Endothelial cell of umbilical vein (primary cell): ENCODE measurements around the gene CACNA1C. TPM values are rescaled to one million over a fixed set of nuclear protein-coding genes. Genes with fewer than 3 reads are reported as not detected.

Source experiments
- BruUV-seq: library from RNA; stranded (reverse); fragments of 400-500 nt; replicated peaks from 2 replicates; lab custom pipeline; 2021; lab: Mats Ljungman, UMichigan
- CTCF ChIA-PET: fragments of 300-600, 350-600 bp; sonication (Branson Sonifier 250); formaldehyde crosslinking; loops from one replicate; lab custom pipeline; 2021; ENCODE audit warnings: antibody characterized with exemption, inconsistent platforms; lab: Charles Lee
- POLR2A ChIA-PET: fragments of 300-600, 350-600 bp; sonication (Branson Sonifier 250); formaldehyde crosslinking; loops from one replicate; lab custom pipeline; 2021; ENCODE audit warnings: antibody characterized with exemption, inconsistent platforms; lab: Charles Lee
- DNase-seq: peaks from one replicate; pipeline ENCODE4 v3.0.0-alpha.2; 2011; ENCODE audit warnings: low read depth, low spot score
- FAIRE-seq: peaks from 2 replicates; lab custom pipeline; 2011; peaks lifted over from hg19 to GRCh38; lab: Jason Lieb, UNC
- H2AFZ ChIP-seq: 2 replicates; pipeline ENCODE4 v1.6.0; 2012; ENCODE audit warnings: low read depth, low read length, control low read depth, inconsistent platforms
- H3K27ac ChIP-seq: 2 replicates; pipeline ENCODE4 v1.5.1; 2011; ENCODE audit warnings: low read depth, mild to moderate bottlenecking, control low read depth, low read length, moderate library complexity; ENCODE audit not compliant: insufficient read depth
- H3K27me3 ChIP-seq, 2 experiments: 2 replicates each; pipeline versions ENCODE4 v1.6.0 to v1.6.1; 2011; ENCODE audit warnings: low read length in 2 of 2, mixed read lengths in 1 of 2; ENCODE audit not compliant: control insufficient read depth in 2 of 2, insufficient read depth in 2 of 2
- H3K36me3 ChIP-seq, 2 experiments: 2 replicates in 1 of 2; 3 replicates in 1 of 2; pipeline ENCODE4 v1.5.1; 2011; ENCODE audit warnings: low read length in 2 of 2, mild to moderate bottlenecking in 1 of 2, moderate library complexity in 1 of 2; ENCODE audit not compliant: control insufficient read depth in 2 of 2, insufficient read depth in 2 of 2; ENCODE audit errors: extremely low read depth in 1 of 2
- H3K4me1 ChIP-seq: 3 replicates; pipeline ENCODE4 v1.5.1; 2011; ENCODE audit warnings: mild to moderate bottlenecking, low read length; ENCODE audit not compliant: control insufficient read depth, insufficient read depth; ENCODE audit errors: extremely low read depth
- H3K4me2 ChIP-seq: 2 replicates; pipeline ENCODE4 v1.6.1; 2011; ENCODE audit warnings: low read length, control low read depth, mixed read lengths; ENCODE audit not compliant: insufficient read depth
- H3K4me3 ChIP-seq, 3 experiments: fragments of 200-600 bp in 1 of 3; sonication (generic), shearing (Covaris generic) in 1 of 3; replicated peaks in 1 of 3; 2 replicates each; pipeline ENCODE4 v1.5.1; 2011 to 2016; ENCODE audit warnings: control low read depth in 3 of 3, low read length in 3 of 3, mild to moderate bottlenecking in 2 of 3, inconsistent platforms in 1 of 3, low read depth in 1 of 3, moderate library complexity in 1 of 3; ENCODE audit not compliant: insufficient read depth in 1 of 3
- H3K79me2 ChIP-seq: 2 replicates; pipeline ENCODE4 v1.6.0; 2012; ENCODE audit warnings: low read length, inconsistent platforms; ENCODE audit not compliant: control insufficient read depth, insufficient read depth
- H3K9ac ChIP-seq: replicated peaks from 2 replicates; pipeline ENCODE3; 2011; ENCODE audit warnings: low read length, control low read depth; ENCODE audit not compliant: insufficient read depth; ENCODE audit errors: extremely low read depth
- H3K9me1 ChIP-seq: replicated peaks from 3 replicates; pipeline ENCODE4 v1.6.0; 2011; ENCODE audit warnings: mild to moderate bottlenecking, low read length; ENCODE audit not compliant: control insufficient read depth, insufficient read depth; ENCODE audit errors: extremely low read depth
- H3K9me3 ChIP-seq: replicated peaks from 2 replicates; pipeline ENCODE4 v1.5.1; 2012; ENCODE audit warnings: low read length, inconsistent platforms; ENCODE audit not compliant: control insufficient read depth, insufficient read depth
- H4K20me1 ChIP-seq: replicated peaks from 2 replicates; pipeline ENCODE3; 2011; ENCODE audit warnings: mild to moderate bottlenecking, low read length; ENCODE audit not compliant: control insufficient read depth, insufficient read depth; ENCODE audit errors: extremely low read depth
- CTCF ChIP-seq, 2 donors: IDR thresholded peaks; 1 replicate in 1 of 2; 2 replicates in 1 of 2; pipeline ENCODE4 v1.5.1; 2011; ENCODE audit warnings: low read length in 2 of 2, mild to moderate bottlenecking in 2 of 2, moderate library complexity in 2 of 2, control low read depth in 1 of 2, inconsistent platforms in 1 of 2, low read depth in 1 of 2; ENCODE audit not compliant: insufficient read depth in 1 of 2; ENCODE audit errors: extremely low read depth in 1 of 2
- EZH2 ChIP-seq: IDR thresholded peaks from 2 replicates; pipeline ENCODE4 v1.6.1; 2012; ENCODE audit warnings: borderline replicate concordance, low read depth, mild to moderate bottlenecking, moderate library complexity, low read length, inconsistent platforms; ENCODE audit not compliant: severe bottlenecking
- FOS ChIP-seq: IDR thresholded peaks from 2 replicates; pipeline ENCODE4 v1.6.1; 2011; ENCODE audit warnings: mild to moderate bottlenecking, low read length, moderate library complexity, borderline replicate concordance; ENCODE audit not compliant: insufficient read depth
- GATA2 ChIP-seq: IDR thresholded peaks from 2 replicates; pipeline ENCODE4 v1.7.0; 2011; ENCODE audit warnings: low read depth, mild to moderate bottlenecking, moderate library complexity, mixed read lengths, low read length; ENCODE audit not compliant: insufficient read length, insufficient read depth
- JUN ChIP-seq: IDR thresholded peaks from 2 replicates; pipeline ENCODE4 v1.6.1; 2011; ENCODE audit warnings: borderline replicate concordance, low read depth; ENCODE audit not compliant: insufficient read length, insufficient read depth
- MAX ChIP-seq: IDR thresholded peaks from 2 replicates; pipeline ENCODE4 v1.6.1; 2011; ENCODE audit not compliant: insufficient read depth, insufficient read length
- MYC ChIP-seq: IDR thresholded peaks from one replicate; pipeline ENCODE4 v1.6.1; 2011; ENCODE audit warnings: mild to moderate bottlenecking, low read depth, low read length
- POLR2A ChIP-seq: IDR thresholded peaks from 2 replicates; pipeline ENCODE4 v1.6.1; 2012; ENCODE audit warnings: low read depth, mild to moderate bottlenecking, control low read depth, low read length
- POLR2AphosphoS5 ChIP-seq: IDR thresholded peaks from 2 replicates; pipeline ENCODE4 v1.6.1; 2012; ENCODE audit warnings: low read depth, mild to moderate bottlenecking, control low read depth, low read length, moderate library complexity; ENCODE audit not compliant: insufficient read depth
- dilution Hi-C: fragments of 300-500 bp; cut with MboI; formaldehyde crosslinking; loops from one replicate; pipeline ENCODE4 v1.15.0; 2019; ENCODE audit warnings: low sequenced_read_pairs; ENCODE audit not compliant: extremely low pct_ligation_motif_present
- intact Hi-C: fragments of 100-400 bp; cut with micrococcal nuclease; formaldehyde crosslinking; loops from one replicate; pipeline ENCODE4 v1.10.0; 2022
- polyA plus RNA-seq, 4 experiments: library from polyadenylated mRNA; depleted of rRNA in 3 of 4; stranded (reverse) in 3 of 4; unstranded in 1 of 4; fragments of >200 nt; gene quantifications; 2 replicates each; pipeline versions ENCODE4 v1.2.1 to v1.2.3, GENCODE V29; 2011 to 2012; ENCODE audit warnings: missing spikeins in 1 of 4
- total RNA-seq: library from RNA; stranded (reverse); gene quantifications from 2 replicates; pipeline ENCODE4 v1.2.3, GENCODE V29; 2021

CACNA1C gene
- total and polyA plus RNA-seq, 2 donors (not counting 3 experiments of a cell fraction or from before 2014, with no cell fraction given): not detected

GRCh38 chr12:2686280-2686646 is 633.5 kb downstream of the CACNA1C start:
- Histone ChIP-seq H2AFZ (no peak overlapping the region), H3K4me3 (no peak overlapping the region)
- intact Hi-C loops: no loop called here

More at GRCh38 chr12:2686280-2686646, 633.5 kb downstream of the CACNA1C start:
- POLR2A ChIA-PET: no interaction called here
- Histone ChIP-seq H3K27ac (no peak overlapping the region), H3K4me1 (peaks cover 2% of the 10 kb centered on the region), H3K4me2 (no peak overlapping the region), H3K79me2 (no peaks in the 10 kb centered on the region), H3K27me3 (peaks cover 5 to 8% of the 10 kb centered on the region in 2 experiments), H4K20me1 (no peaks in the 10 kb centered on the region), H3K36me3 (no peaks in the 10 kb centered on the region), H3K9ac (no peak overlapping the region), H3K9me3 (no peaks in the 10 kb centered on the region), H3K9me1 (no peaks in the 10 kb centered on the region)
- dilution Hi-C loops: no loop called here
- TF ChIP-seq GATA2 (no peak), POLR2AphosphoS5 (no peak), EZH2 (no peak), CTCF (IDR thresholded peaks at IDR 0.05; ENCODE audit: extremely low read depth in 1 of 2, insufficient read depth in 1 of 2, low read depth in 1 of 2, low read length in 2 of 2) (no peak), POLR2A (no peak), MAX (no peak), JUN (no peak), FOS (no peak), MYC (no peak)
- no peak for DNase-seq
- BruUV-seq: no TSS peak
- CTCF ChIA-PET: no interaction called here
- FAIRE-seq: no peak
